Stimulated activated CD8-positive, alpha-beta memory T cell treated with anti-CD3 and anti-CD28 coated beads, Interleukin-7, amount 100 ng/mL, for 1 hour (primary cell): ENCODE results near the gene PLCG1.
A peak's percentile ranks its signal among the peaks of the same experiment; 100 is the strongest.
"Not testable (repeated sequence)": the region's sequence is repeated elsewhere in the genome, so short reads cannot be mapped to it uniquely, and the experiment has no call there.

Experiments used
- DNase-seq, 2 donors: peaks; one replicate each; pipeline ENCODE4 v3.0.0-alpha.2; 2020; ENCODE audit warnings: low read depth in 2 of 2

PLCG1 gene

GRCh38 chr20:41124451-41125094, 12.8 kb upstream of the PLCG1 start:
- DNase-seq, result no peak

- no peak for DNase-seq
These were observed 11.5 kb upstream of the PLCG1 start for GRCh38 chr20:41125530-41126457.

GRCh38 chr20:41126719-41127118, 10.6 kb upstream of the PLCG1 start:
- no peak for DNase-seq

GRCh38 chr20:41128317-41128716, 9.0 kb upstream of the PLCG1 start:
- DNase-seq, result not testable (repeated sequence)

- no peak for DNase-seq
These were observed 5.6 kb upstream of the PLCG1 start for GRCh38 chr20:41131594-41132387.

- not testable (repeated sequence) for DNase-seq
These were observed 5.0 kb upstream of the PLCG1 start for GRCh38 chr20:41132388-41132775.

- no peak for DNase-seq
These were observed 3.5 kb upstream of the PLCG1 start for GRCh38 chr20:41133709-41134361.

- DNase-seq, result no peak
These were observed 2.8 kb upstream of the PLCG1 start for GRCh38 chr20:41134362-41135186.

GRCh38 chr20:41135187-41135887, 2.0 kb upstream of the PLCG1 start:
- peak; percentile 44 to 50 for DNase-seq

- no peak for DNase-seq
These were observed 1.3 kb upstream of the PLCG1 start for GRCh38 chr20:41135888-41136679.

GRCh38 chr20:41137614-41138474, 501 bp downstream of the PLCG1 start:
- DNase-seq, result peak in 1 of 2 donors; percentile 20

- no peak for DNase-seq
These were observed 1.3 kb downstream of the PLCG1 start for GRCh38 chr20:41138475-41139226.

- no peak for DNase-seq
These were observed 2.1 kb downstream of the PLCG1 start for GRCh38 chr20:41139227-41140093.

GRCh38 chr20:41140226-41141133, 3.1 kb downstream of the PLCG1 start:
- no peak for DNase-seq

- DNase-seq, result no peak
These were observed 3.9 kb downstream of the PLCG1 start for GRCh38 chr20:41141153-41141815.
